Measurements from ENCODE around the gene SEPTIN7. TPM values are rescaled to one million over a fixed set of nuclear protein-coding genes. Genes with fewer than 3 reads are reported as not detected.
"Not testable (repeated sequence)": the region's sequence is repeated elsewhere in the genome, so short reads cannot be mapped to it uniquely, and the experiment has no call there.

SEPTIN7 gene
- 323 TPM for polyA plus RNA-seq (ENCODE audit: insufficient read length)

- peak; percentile 99 for DNase-seq
These were observed at the start of gene SEPTIN7 for GRCh38 chr7:35800718-35801391. Gene SEPTIN7 (plus strand): TSS chr7:35801057. CDS start chr7:35801210, 153 bp downstream.

- DNase-seq, result no peak
These were observed 48.1 kb upstream of the SEPTIN7 start for GRCh38 chr7:35752742-35753141.

GRCh38 chr7:35753761-35754603 lies 46.9 kb upstream of the SEPTIN7 start:
- no peak for DNase-seq

GRCh38 chr7:35754741-35755140 lies 46.1 kb upstream of the SEPTIN7 start:
- no peak for DNase-seq

GRCh38 chr7:35755711-35756110 lies 45.1 kb upstream of the SEPTIN7 start:
- DNase-seq, result no peak

GRCh38 chr7:35756453-35756852 lies 44.4 kb upstream of the SEPTIN7 start:
- DNase-seq, result not testable (repeated sequence)

GRCh38 chr7:35757574-35757973 lies 43.3 kb upstream of the SEPTIN7 start:
- DNase-seq, result no peak

- DNase-seq, result no peak
These were observed 42.4 kb upstream of the SEPTIN7 start for GRCh38 chr7:35758421-35758820.

- DNase-seq, result no peak
These were observed 40.6 kb upstream of the SEPTIN7 start for GRCh38 chr7:35760143-35760745.

- no peak for DNase-seq
These were observed 38.8 kb upstream of the SEPTIN7 start for GRCh38 chr7:35761871-35762677.

GRCh38 chr7:35762781-35763180 lies 38.1 kb upstream of the SEPTIN7 start:
- DNase-seq, result no peak

- DNase-seq, result no peak
These were observed 32.5 kb upstream of the SEPTIN7 start for GRCh38 chr7:35768346-35768745.

GRCh38 chr7:35771776-35772175 lies 29.1 kb upstream of the SEPTIN7 start:
- no peak for DNase-seq

GRCh38 chr7:35773994-35774393 lies 26.9 kb upstream of the SEPTIN7 start:
- no peak for DNase-seq

GRCh38 chr7:35776686-35777085 lies 24.2 kb upstream of the SEPTIN7 start:
- no peak for DNase-seq

GRCh38 chr7:35777121-35777520 lies 23.7 kb upstream of the SEPTIN7 start:
- DNase-seq, result no peak

- DNase-seq, result no peak
These were observed 20.8 kb upstream of the SEPTIN7 start for GRCh38 chr7:35780070-35780469.

GRCh38 chr7:35781200-35781701 lies 19.6 kb upstream of the SEPTIN7 start:
- no peak for DNase-seq

GRCh38 chr7:35781767-35782515 lies 18.9 kb upstream of the SEPTIN7 start:
- no peak for DNase-seq

GRCh38 chr7:35784332-35784731 lies 16.5 kb upstream of the SEPTIN7 start:
- no peak for DNase-seq

- no peak for DNase-seq
These were observed 15.6 kb upstream of the SEPTIN7 start for GRCh38 chr7:35785250-35785649.

- no peak for DNase-seq
These were observed 12.9 kb upstream of the SEPTIN7 start for GRCh38 chr7:35787925-35788324.

Data from hindlimb muscle (tissue), 1 donor.